ENCODE measurements around the gene MAPK8IP2. TPM values are rescaled to one million over a fixed set of nuclear protein-coding genes. Genes with fewer than 3 reads are reported as not detected.
"Not testable (repeated sequence)": the region's sequence is repeated elsewhere in the genome, so short reads cannot be mapped to it uniquely, and the experiment has no call there.

The MAPK8IP2 gene
- polyA plus RNA-seq, 2 of the 4 experiments (the other 2 are of a cell fraction), result 0.76 to 3.0 TPM

DNA sequence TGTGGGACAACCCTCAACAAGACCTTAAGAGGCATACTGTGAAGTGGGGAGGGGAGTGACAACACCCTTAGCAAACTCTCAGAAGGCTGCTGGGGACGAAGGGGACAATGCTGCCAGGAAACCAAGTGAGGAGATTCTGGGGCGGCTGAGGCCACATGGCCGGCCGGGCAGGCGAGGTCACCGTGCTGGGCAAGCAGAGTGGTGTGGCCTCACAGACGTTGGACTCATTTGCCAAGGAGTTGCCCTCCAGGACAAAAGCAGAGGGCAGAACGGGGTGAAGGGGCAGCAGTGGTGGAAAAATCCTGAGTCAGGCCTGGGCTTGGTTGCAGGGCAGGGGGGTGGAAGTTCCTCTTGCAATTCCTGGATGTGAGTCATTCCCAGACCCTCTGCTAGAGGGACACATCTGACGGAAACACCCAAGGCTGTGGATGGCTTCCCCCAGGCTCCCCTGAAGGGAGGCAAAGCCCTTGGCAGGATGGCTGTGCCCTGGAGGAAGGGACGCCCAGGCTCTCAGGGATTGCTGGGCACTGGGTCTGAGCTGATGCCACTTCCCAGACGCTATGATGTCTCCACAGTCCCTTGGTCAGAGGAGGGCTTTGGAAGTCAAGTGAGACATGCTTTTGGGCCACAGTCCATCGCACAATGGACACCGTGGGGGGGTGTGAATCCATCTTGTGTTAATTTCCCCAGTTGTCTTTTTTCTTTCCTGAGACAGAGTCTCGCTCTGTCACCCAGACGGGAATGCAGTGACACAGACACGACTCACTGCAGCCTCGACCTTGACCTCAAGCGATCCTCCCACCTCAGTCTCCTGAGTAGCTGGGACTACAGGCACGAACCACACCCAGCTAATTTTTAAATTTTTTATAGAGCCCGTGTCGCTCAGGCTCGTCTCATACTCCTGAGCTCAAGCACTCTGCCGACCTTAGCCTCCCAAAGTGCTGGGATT, 55.8 kb downstream of the MAPK8IP2 start:
- DNase-seq (ENCODE audit: low read depth in 1 of 2, low spot score in 1 of 2) (peak; percentile 46 to 47), ATAC-seq (peak; percentile 70 to 86), FAIRE-seq (no peak)
- ChIA-PET CTCF (no interaction called here), POLR2A (no interaction called here)
- 31% methylated on average over 18 of the region's 23 CpGs for WGBS (ENCODE audit: missing lambda C conversion rate)
- H3K4me2 ChIP-seq, result peak overlapping the region; percentile 46
- H3K4me3 ChIP-seq, result no peak overlapping the region
- TF ChIP-seq USF2 (IDR thresholded peaks at IDR 0.05) (no peak), MAZ (IDR thresholded peaks at IDR 0.05; ENCODE audit: borderline replicate concordance, low read depth, low read length) (no peak), MAX (IDR thresholded peaks at IDR 0.05) (peak; percentile 42; the same call in 1 of the 2 replicates), CBX2 (IDR thresholded peaks at IDR 0.05; ENCODE audit: borderline replicate concordance, low read depth) (no peak), JUNB (IDR thresholded peaks at IDR 0.05) (no peak), E2F6 (IDR thresholded peaks at IDR 0.05; ENCODE audit: borderline replicate concordance, low read depth) (0 out of 2 replicates have a peak, but pooled peaks have one; percentile 39), FOSL2 (IDR thresholded peaks at IDR 0.05) (no peak), FOSL2 (CRISPR knock-in tag; IDR thresholded peaks at IDR 0.05) (peak; percentile 29; the same call in 1 of the 2 replicates)
- H3K9me3 ChIP-seq, result no peaks in the 10 kb centered on the region
- peaks cover 17% of the 10 kb centered on the region for H3K4me1 ChIP-seq
- H3K27ac ChIP-seq, result peak overlapping the region; percentile 45 to 81; a peak in 5 of 6 replicates

- 78% methylated on average over 4 of the region's 4 CpGs for WGBS (ENCODE audit: missing lambda C conversion rate)
- ATAC-seq (no peak), FAIRE-seq (no peak), DNase-seq (ENCODE audit: low read depth in 1 of 2, low spot score in 1 of 2) (no peak)
- H3K4me1 ChIP-seq, result peaks cover 17% of the 10 kb centered on the region
- H3K4me2 ChIP-seq, result no peak overlapping the region
- CTCF ChIA-PET, result interaction anchor here (0.6 kb wide), 1 partner anchor 512 kb away, joined by 3 read pairs; no protein-coding TSS in a partner anchor
- H3K27ac ChIP-seq, result no peak overlapping the region
- no peak overlapping the region for H3K4me3 ChIP-seq
- no peak for TF ChIP-seq NR3C1 (IDR thresholded peaks at IDR 0.05)
- TF ChIP-seq CBX8 (IDR thresholded peaks at IDR 0.05), result no peak
- POLR2A ChIA-PET, result no interaction called here
- H3K9me3 ChIP-seq, result no peaks in the 10 kb centered on the region
These were observed 57.3 kb downstream of the MAPK8IP2 start for GRCh38 chr22:50657925-50658324.

- H3K4me3 ChIP-seq; H3K27ac ChIP-seq; POLR2A ChIA-PET; FAIRE-seq; ATAC-seq; H3K9me3 ChIP-seq; DNase-seq (ENCODE audit: low read depth in 1 of 2, low spot score in 1 of 2); H3K4me2 ChIP-seq: not testable (repeated sequence)
- CTCF ChIA-PET, result interaction anchor here (0.6 to 0.8 kb wide), 2 partner anchors 32 to 88 kb away, joined by 3 to 5 read pairs; no protein-coding TSS in a partner anchor
- 74% methylated on average over 7 of the region's 7 CpGs for WGBS (ENCODE audit: missing lambda C conversion rate)
- H3K4me1 ChIP-seq, result peaks cover 17% of the 10 kb centered on the region
These were observed 59.1 kb downstream of the MAPK8IP2 start for GRCh38 chr22:50659711-50660110.

GRCh38 chr22:50660306-50660705, 59.7 kb downstream of the MAPK8IP2 start:
- no peaks in the 10 kb centered on the region for H3K9me3 ChIP-seq
- CTCF ChIA-PET, result no interaction called here
- DNase-seq (ENCODE audit: low read depth in 1 of 2, low spot score in 1 of 2) (no peak), FAIRE-seq (no peak), ATAC-seq (no peak)
- POLR2A ChIA-PET, result no interaction called here
- no peak overlapping the region for H3K27ac ChIP-seq
- H3K4me2 ChIP-seq, result no peak overlapping the region
- no peak overlapping the region for H3K4me3 ChIP-seq
- H3K4me1 ChIP-seq, result peaks cover 17% of the 10 kb centered on the region
- TF ChIP-seq, protein P1, sequence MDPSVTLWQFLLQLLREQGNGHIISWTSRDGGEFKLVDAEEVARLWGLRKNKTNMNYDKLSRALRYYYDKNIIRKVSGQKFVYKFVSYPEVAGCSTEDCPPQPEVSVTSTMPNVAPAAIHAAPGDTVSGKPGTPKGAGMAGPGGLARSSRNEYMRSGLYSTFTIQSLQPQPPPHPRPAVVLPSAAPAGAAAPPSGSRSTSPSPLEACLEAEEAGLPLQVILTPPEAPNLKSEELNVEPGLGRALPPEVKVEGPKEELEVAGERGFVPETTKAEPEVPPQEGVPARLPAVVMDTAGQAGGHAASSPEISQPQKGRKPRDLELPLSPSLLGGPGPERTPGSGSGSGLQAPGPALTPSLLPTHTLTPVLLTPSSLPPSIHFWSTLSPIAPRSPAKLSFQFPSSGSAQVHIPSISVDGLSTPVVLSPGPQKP (IDR thresholded peaks at IDR 0.05; ENCODE audit: low read depth, low read length), result no peak
- TF ChIP-seq POLR2A (IDR thresholded peaks at IDR 0.05; ENCODE audit: low read length), result no peak
- no peak for TF ChIP-seq FOXS1 (CRISPR knock-in tag; IDR thresholded peaks at IDR 0.05)
- no peak for TF ChIP-seq MAZ (IDR thresholded peaks at IDR 0.05; ENCODE audit: borderline replicate concordance, low read depth, low read length)
- TF ChIP-seq, protein P2, sequence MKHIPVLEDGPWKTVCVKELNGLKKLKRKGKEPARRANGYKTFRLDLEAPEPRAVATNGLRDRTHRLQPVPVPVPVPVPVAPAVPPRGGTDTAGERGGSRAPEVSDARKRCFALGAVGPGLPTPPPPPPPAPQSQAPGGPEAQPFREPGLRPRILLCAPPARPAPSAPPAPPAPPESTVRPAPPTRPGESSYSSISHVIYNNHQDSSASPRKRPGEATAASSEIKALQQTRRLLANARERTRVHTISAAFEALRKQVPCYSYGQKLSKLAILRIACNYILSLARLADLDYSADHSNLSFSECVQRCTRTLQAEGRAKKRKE (CRISPR knock-in tag; IDR thresholded peaks at IDR 0.05; ENCODE audit: low read depth), result no peak
- TF ChIP-seq RNF2 (IDR thresholded peaks at IDR 0.05; ENCODE audit: borderline replicate concordance, low read depth), result no peak
- no peak for TF ChIP-seq BCL3 (IDR thresholded peaks at IDR 0.05)
- TF ChIP-seq EHMT2 (IDR thresholded peaks at IDR 0.05; ENCODE audit: low read depth), result no peak
- no peak for TF ChIP-seq MAFK (IDR thresholded peaks at IDR 0.05; ENCODE audit: partially characterized antibody)
- TF ChIP-seq RFX5 (IDR thresholded peaks at IDR 0.05), result no peak
- TF ChIP-seq HMGXB4 (CRISPR knock-in tag; IDR thresholded peaks at IDR 0.05; ENCODE audit: borderline replicate concordance), result no peak
- no peak for TF ChIP-seq HDAC2 (IDR thresholded peaks at IDR 0.05)
- TF ChIP-seq CBX2 (IDR thresholded peaks at IDR 0.05; ENCODE audit: borderline replicate concordance, low read depth), result no peak
- TF ChIP-seq CHD2 (IDR thresholded peaks at IDR 0.05; ENCODE audit: low read length, partially characterized antibody), result no peak
- TF ChIP-seq HOXB13 (CRISPR knock-in tag; IDR thresholded peaks at IDR 0.05; ENCODE audit: low read depth), result no peak
